ENCODE measurements around the gene SLC44A1.

SLC44A1 gene

GRCh38 chr9:105393576-105394344, 149.3 kb downstream of the SLC44A1 start:
- H3K27me3 Mint-ChIP-seq, result no peaks in the 10 kb centered on the region
- no peaks in the 10 kb centered on the region for H3K4me1 Mint-ChIP-seq (ENCODE audit: low read depth)
- H3K4me3 Mint-ChIP-seq, result no peak overlapping the region
- H3K36me3 Mint-ChIP-seq (ENCODE audit: low read depth), result peaks cover 62% of the 10 kb centered on the region
- no peak overlapping the region for H3K27ac Mint-ChIP-seq
- H3K9me3 Mint-ChIP-seq, result no peaks in the 10 kb centered on the region
- intact Hi-C loops (cut with micrococcal nuclease), result no loop called here

- no peak overlapping the region for H3K4me3 Mint-ChIP-seq
- H3K36me3 Mint-ChIP-seq (ENCODE audit: low read depth), result peaks cover 54% of the 10 kb centered on the region
- no peaks in the 10 kb centered on the region for H3K4me1 Mint-ChIP-seq (ENCODE audit: low read depth)
- no peaks in the 10 kb centered on the region for H3K27me3 Mint-ChIP-seq
- no peak overlapping the region for H3K27ac Mint-ChIP-seq
- intact Hi-C loops (cut with micrococcal nuclease), result no loop called here
- H3K9me3 Mint-ChIP-seq, result no peaks in the 10 kb centered on the region
Measured at GRCh38 chr9:105396441-105396840, 152.0 kb downstream of the SLC44A1 start.

- no peaks in the 10 kb centered on the region for H3K9me3 Mint-ChIP-seq
- H3K4me3 Mint-ChIP-seq, result no peak overlapping the region
- H3K36me3 Mint-ChIP-seq (ENCODE audit: low read depth), result peaks cover 54% of the 10 kb centered on the region
- no peak overlapping the region for H3K27ac Mint-ChIP-seq
- no peaks in the 10 kb centered on the region for H3K27me3 Mint-ChIP-seq
- H3K4me1 Mint-ChIP-seq (ENCODE audit: low read depth), result no peaks in the 10 kb centered on the region
- intact Hi-C loops (cut with micrococcal nuclease), result no loop called here
Measured at GRCh38 chr9:105396901-105397300, 152.4 kb downstream of the SLC44A1 start.

GRCh38 chr9:105399117-105399516, 154.7 kb downstream of the SLC44A1 start:
- intact Hi-C loops (cut with micrococcal nuclease), result no loop called here
- H3K4me3 Mint-ChIP-seq, result no peak overlapping the region
- no peak overlapping the region for H3K27ac Mint-ChIP-seq
- H3K9me3 Mint-ChIP-seq, result no peaks in the 10 kb centered on the region
- no peaks in the 10 kb centered on the region for H3K27me3 Mint-ChIP-seq
- no peaks in the 10 kb centered on the region for H3K4me1 Mint-ChIP-seq (ENCODE audit: low read depth)
- peaks cover 54% of the 10 kb centered on the region for H3K36me3 Mint-ChIP-seq (ENCODE audit: low read depth)

- Mint-ChIP-seq H3K36me3 (ENCODE audit: low read depth) (peaks cover 53% of the 10 kb centered on the region), H3K4me1 (ENCODE audit: low read depth) (no peaks in the 10 kb centered on the region), H3K27me3 (no peaks in the 10 kb centered on the region), H3K9me3 (no peaks in the 10 kb centered on the region), H3K27ac (no peak overlapping the region), H3K4me3 (no peak overlapping the region)
- intact Hi-C loops (cut with micrococcal nuclease), result no loop called here
Measured at GRCh38 chr9:105401651-105402050, 157.2 kb downstream of the SLC44A1 start.

- no peaks in the 10 kb centered on the region for H3K9me3 Mint-ChIP-seq
- H3K27me3 Mint-ChIP-seq, result no peaks in the 10 kb centered on the region
- H3K36me3 Mint-ChIP-seq (ENCODE audit: low read depth), result peaks cover 36% of the 10 kb centered on the region
- no peak overlapping the region for H3K27ac Mint-ChIP-seq
- intact Hi-C loops (cut with micrococcal nuclease), result no loop called here
- no peaks in the 10 kb centered on the region for H3K4me1 Mint-ChIP-seq (ENCODE audit: low read depth)
- no peak overlapping the region for H3K4me3 Mint-ChIP-seq
Measured at GRCh38 chr9:105403552-105404248, 159.2 kb downstream of the SLC44A1 start.

GRCh38 chr9:105405514-105406131, 161.2 kb downstream of the SLC44A1 start:
- intact Hi-C loops (cut with micrococcal nuclease), result no loop called here
- H3K4me3 Mint-ChIP-seq, result no peak overlapping the region
- peaks cover 32% of the 10 kb centered on the region for H3K36me3 Mint-ChIP-seq (ENCODE audit: low read depth)

GRCh38 chr9:105406369-105406768, 161.9 kb downstream of the SLC44A1 start:
- H3K27ac Mint-ChIP-seq, result no peak overlapping the region
- peaks cover 36% of the 10 kb centered on the region for H3K36me3 Mint-ChIP-seq (ENCODE audit: low read depth)
- no peak overlapping the region for H3K4me3 Mint-ChIP-seq
- H3K4me1 Mint-ChIP-seq (ENCODE audit: low read depth), result no peaks in the 10 kb centered on the region
- intact Hi-C loops (cut with micrococcal nuclease), result no loop called here
- H3K27me3 Mint-ChIP-seq, result no peaks in the 10 kb centered on the region
- H3K9me3 Mint-ChIP-seq, result peaks cover 5% of the 10 kb centered on the region

More at GRCh38 chr9:105405514-105406131, 161.2 kb downstream of the SLC44A1 start:
- Mint-ChIP-seq H3K4me1 (ENCODE audit: low read depth) (no peaks in the 10 kb centered on the region), H3K9me3 (no peaks in the 10 kb centered on the region), H3K27me3 (no peaks in the 10 kb centered on the region), H3K27ac (no peak overlapping the region)

GRCh38 chr9:105413525-105413924, 169.1 kb downstream of the SLC44A1 start:
- H3K27ac Mint-ChIP-seq, result no peak overlapping the region
- intact Hi-C loops (cut with micrococcal nuclease), result loop anchor here (5.0 kb wide), 1 partner anchor 491 kb away; no protein-coding TSS in a partner anchor
- H3K4me3 Mint-ChIP-seq, result no peak overlapping the region
- H3K9me3 Mint-ChIP-seq, result peaks cover 8% of the 10 kb centered on the region
- peaks cover 30% of the 10 kb centered on the region for H3K36me3 Mint-ChIP-seq (ENCODE audit: low read depth)
- H3K27me3 Mint-ChIP-seq, result no peaks in the 10 kb centered on the region
- peaks cover 6% of the 10 kb centered on the region for H3K4me1 Mint-ChIP-seq (ENCODE audit: low read depth)

- H3K27me3 Mint-ChIP-seq, result no peaks in the 10 kb centered on the region
- H3K9me3 Mint-ChIP-seq, result peaks cover 8% of the 10 kb centered on the region
- H3K4me1 Mint-ChIP-seq (ENCODE audit: low read depth), result peaks cover 6% of the 10 kb centered on the region
- H3K27ac Mint-ChIP-seq, result no peak overlapping the region
- intact Hi-C loops (cut with micrococcal nuclease), result loop anchor here (1.0 to 5.0 kb wide), 2 partner anchors 256 to 493 kb away; no protein-coding TSS in a partner anchor
- peaks cover 30% of the 10 kb centered on the region for H3K36me3 Mint-ChIP-seq (ENCODE audit: low read depth)
- no peak overlapping the region for H3K4me3 Mint-ChIP-seq
Measured at GRCh38 chr9:105414947-105415661, 170.7 kb downstream of the SLC44A1 start.

GRCh38 chr9:105415662-105415980, 171.2 kb downstream of the SLC44A1 start:
- intact Hi-C loops (cut with micrococcal nuclease), result loop anchor here (1.0 kb wide), 1 partner anchor 256 kb away; no protein-coding TSS in a partner anchor
- Mint-ChIP-seq H3K9me3 (peaks cover 8% of the 10 kb centered on the region), H3K27ac (no peak overlapping the region), H3K27me3 (no peaks in the 10 kb centered on the region), H3K4me1 (ENCODE audit: low read depth) (peaks cover 6% of the 10 kb centered on the region), H3K4me3 (no peak overlapping the region), H3K36me3 (ENCODE audit: low read depth) (peaks cover 30% of the 10 kb centered on the region)

GRCh38 chr9:105416840-105417239, 172.4 kb downstream of the SLC44A1 start:
- intact Hi-C loops (cut with micrococcal nuclease), result no loop called here
- H3K27me3 Mint-ChIP-seq, result no peaks in the 10 kb centered on the region
- H3K9me3 Mint-ChIP-seq, result no peaks in the 10 kb centered on the region
- H3K36me3 Mint-ChIP-seq (ENCODE audit: low read depth), result peaks cover 23% of the 10 kb centered on the region
- H3K4me1 Mint-ChIP-seq (ENCODE audit: low read depth), result peaks cover 6% of the 10 kb centered on the region
- H3K27ac Mint-ChIP-seq, result no peak overlapping the region
- H3K4me3 Mint-ChIP-seq, result no peak overlapping the region

GRCh38 chr9:105418588-105419500, 174.4 kb downstream of the SLC44A1 start:
- Mint-ChIP-seq H3K36me3 (ENCODE audit: low read depth) (peaks cover 13% of the 10 kb centered on the region), H3K9me3 (no peaks in the 10 kb centered on the region), H3K4me1 (ENCODE audit: low read depth) (peaks cover 6% of the 10 kb centered on the region), H3K4me3 (no peak overlapping the region), H3K27me3 (no peaks in the 10 kb centered on the region), H3K27ac (no peak overlapping the region)
- intact Hi-C loops (cut with micrococcal nuclease), result no loop called here

Measured in dendritic cell treated with granulocyte-macrophage colony-stimulating factor and Interleukin-4, amounts not matched to agents 40 ng/mL and 50 ng/mL, for 4 days (primary cell).